Fibroblast of lung (primary cell): ENCODE data around the gene PRELP. TPM values are rescaled to one million over a fixed set of nuclear protein-coding genes. Genes with fewer than 3 reads are reported as not detected.

Source experiments
- DNase-seq, 2 donors: peaks; one replicate each; pipeline versions ENCODE4 v3.0.0 to v3.0.0-alpha.2; 2010; ENCODE audit warnings: low read depth in 2 of 2
- H2AFZ ChIP-seq: 2 replicates; pipeline ENCODE4 v1.5.1; 2012; ENCODE audit warnings: low read length, control low read depth, inconsistent platforms
- H3K27ac ChIP-seq: 2 replicates; pipeline ENCODE4 v1.5.1; 2011; ENCODE audit warnings: low read length, control low read depth; ENCODE audit not compliant: insufficient read depth
- H3K27me3 ChIP-seq: 2 replicates; pipeline ENCODE4 v1.5.1; 2011; ENCODE audit warnings: mild to moderate bottlenecking, low read length; ENCODE audit not compliant: control insufficient read depth, insufficient read depth
- H3K36me3 ChIP-seq: 2 replicates; pipeline ENCODE4 v1.5.1; 2011; ENCODE audit warnings: low read length; ENCODE audit not compliant: control insufficient read depth, insufficient read depth
- H3K4me1 ChIP-seq: 2 replicates; pipeline ENCODE4 v1.5.1; 2011; ENCODE audit warnings: low read length; ENCODE audit not compliant: control insufficient read depth, insufficient read depth; ENCODE audit errors: extremely low read depth
- H3K4me2 ChIP-seq: 2 replicates; pipeline ENCODE4 v1.5.1; 2011; ENCODE audit warnings: low read length, control low read depth; ENCODE audit not compliant: insufficient read depth; ENCODE audit errors: extremely low read depth
- H3K4me3 ChIP-seq, 4 experiments: fragments of 200-600 bp in 1 of 4; sonication (generic) in 1 of 4; replicated peaks in 1 of 4; 2 replicates each; pipeline ENCODE4 v1.5.1; 2011 to 2016; ENCODE audit warnings: low read length in 4 of 4, low read depth in 3 of 4, mild to moderate bottlenecking in 3 of 4, control low read depth in 2 of 4, inconsistent platforms in 1 of 4, mixed read lengths in 1 of 4; ENCODE audit not compliant: insufficient read depth in 1 of 4; ENCODE audit errors: control extremely low read depth in 1 of 4
- H3K79me2 ChIP-seq: 2 replicates; pipeline ENCODE4 v1.5.1; 2012; ENCODE audit warnings: mild to moderate bottlenecking, low read length, inconsistent platforms; ENCODE audit not compliant: control insufficient read depth, insufficient read depth
- H3K9ac ChIP-seq: 2 replicates; pipeline ENCODE4 v1.5.1; 2011; ENCODE audit warnings: mild to moderate bottlenecking, low read length, control low read depth; ENCODE audit not compliant: insufficient read depth
- H3K9me3 ChIP-seq: 2 replicates; pipeline ENCODE4 v1.5.1; 2012; ENCODE audit warnings: low read depth, low read length; ENCODE audit not compliant: control insufficient read depth, insufficient read depth
- H4K20me1 ChIP-seq: 2 replicates; pipeline ENCODE4 v1.5.1; 2011; ENCODE audit warnings: low read length; ENCODE audit not compliant: control insufficient read depth, insufficient read depth; ENCODE audit errors: extremely low read depth
- EZH2 ChIP-seq: IDR thresholded peaks from 2 replicates; pipeline ENCODE4 v1.5.1; 2012; ENCODE audit warnings: low read length, control low read depth, mild to moderate bottlenecking; ENCODE audit errors: missing control alignments
- polyA plus RNA-seq, 2 donors: library from polyadenylated mRNA; depleted of rRNA in 1 of 2; stranded (reverse) in 1 of 2; unstranded in 1 of 2; fragments of >200 nt; gene quantifications; 2 replicates each; pipeline ENCODE4 v1.2.1, GENCODE V29; 2011 to 2012; ENCODE audit warnings: missing spikeins in 1 of 2
- total RNA-seq: library from RNA; depleted of rRNA; stranded (reverse); fragments of >200 nt; gene quantifications from 2 replicates; pipeline ENCODE4 v1.2.1, GENCODE V29; 2014
- TF ChIP-seq, protein P1 (sequence below), 2 donors: IDR thresholded peaks in 1 of 2; conservative IDR thresholded peaks in 1 of 2; 1 replicate in 1 of 2; 2 replicates in 1 of 2; pipeline ENCODE4 v1.5.1; 2011 to 2012; ENCODE audit warnings: low read length in 2 of 2, control low read depth in 1 of 2, inconsistent platforms in 1 of 2, low read depth in 1 of 2, mild to moderate bottlenecking in 1 of 2

The PRELP gene
- total and polyA plus RNA-seq, 2 donors (not counting 1 experiment from before 2014, with no cell fraction given): 4.5 to 13.9 TPM

DNA sequence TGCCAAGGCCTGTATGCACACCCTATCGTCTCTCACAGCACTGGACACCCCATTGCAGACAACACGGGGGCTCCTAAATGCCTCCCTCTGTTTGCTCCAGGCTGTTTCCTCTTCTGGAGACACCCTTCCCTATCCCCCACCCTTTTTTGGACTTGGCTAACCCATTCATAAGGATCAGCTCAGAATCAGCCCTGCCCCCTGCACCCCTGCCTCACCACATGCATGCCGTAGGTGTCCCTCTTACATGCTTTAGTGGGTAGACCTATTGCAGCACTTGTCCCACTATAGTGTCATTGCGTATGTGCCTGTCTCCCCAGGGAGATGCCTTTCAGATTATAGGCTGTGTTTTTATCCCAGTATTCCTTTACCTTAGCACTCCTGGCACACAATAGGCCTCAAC is 49.2 kb downstream of the PRELP start:
- Histone ChIP-seq H3K9ac (no peak overlapping the region), H3K36me3 (no peaks in the 10 kb centered on the region), H3K9me3 (no peaks in the 10 kb centered on the region), H3K4me2 (no peak overlapping the region), H3K79me2 (no peaks in the 10 kb centered on the region), H3K4me1 (peaks cover 13% of the 10 kb centered on the region), H3K4me3 (no peak overlapping the region), H4K20me1 (no peaks in the 10 kb centered on the region), H3K27ac (no peak overlapping the region), H2AFZ (no peak overlapping the region), H3K27me3 (no peaks in the 10 kb centered on the region)
- TF ChIP-seq, protein P1, sequence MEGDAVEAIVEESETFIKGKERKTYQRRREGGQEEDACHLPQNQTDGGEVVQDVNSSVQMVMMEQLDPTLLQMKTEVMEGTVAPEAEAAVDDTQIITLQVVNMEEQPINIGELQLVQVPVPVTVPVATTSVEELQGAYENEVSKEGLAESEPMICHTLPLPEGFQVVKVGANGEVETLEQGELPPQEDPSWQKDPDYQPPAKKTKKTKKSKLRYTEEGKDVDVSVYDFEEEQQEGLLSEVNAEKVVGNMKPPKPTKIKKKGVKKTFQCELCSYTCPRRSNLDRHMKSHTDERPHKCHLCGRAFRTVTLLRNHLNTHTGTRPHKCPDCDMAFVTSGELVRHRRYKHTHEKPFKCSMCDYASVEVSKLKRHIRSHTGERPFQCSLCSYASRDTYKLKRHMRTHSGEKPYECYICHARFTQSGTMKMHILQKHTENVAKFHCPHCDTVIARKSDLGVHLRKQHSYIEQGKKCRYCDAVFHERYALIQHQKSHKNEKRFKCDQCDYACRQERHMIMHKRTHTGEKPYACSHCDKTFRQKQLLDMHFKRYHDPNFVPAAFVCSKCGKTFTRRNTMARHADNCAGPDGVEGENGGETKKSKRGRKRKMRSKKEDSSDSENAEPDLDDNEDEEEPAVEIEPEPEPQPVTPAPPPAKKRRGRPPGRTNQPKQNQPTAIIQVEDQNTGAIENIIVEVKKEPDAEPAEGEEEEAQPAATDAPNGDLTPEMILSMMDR (conservative IDR thresholded peaks at IDR 0.05 in 1 of 2, IDR thresholded peaks at IDR 0.05 in 1 of 2; ENCODE audit: low read depth in 1 of 2, low read length in 2 of 2): no peak
- TF ChIP-seq EZH2: no peak
- DNase-seq: no peak

DNA sequence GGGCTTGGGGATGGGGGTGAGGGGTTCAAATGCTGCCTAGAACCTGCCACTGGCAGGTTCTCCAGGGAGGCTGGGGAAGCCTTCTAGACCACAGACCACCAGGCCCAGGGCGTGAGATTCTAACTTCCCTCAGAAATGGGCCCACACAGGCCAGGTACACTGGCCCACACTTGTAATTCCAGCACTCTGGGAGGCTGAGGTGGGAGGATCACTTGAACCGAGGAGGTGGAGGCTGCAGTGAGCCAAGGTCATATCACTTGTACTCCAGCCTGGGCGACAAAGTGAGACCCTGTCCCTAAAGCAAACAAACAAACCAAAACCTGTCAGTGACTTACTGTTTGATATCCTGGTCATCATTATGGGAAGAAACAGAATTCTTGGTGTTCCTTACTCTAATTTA is 50.1 kb downstream of the PRELP start:
- Histone ChIP-seq H3K4me3 (no peak overlapping the region), H3K4me1 (peaks cover 7% of the 10 kb centered on the region), H3K9me3 (no peaks in the 10 kb centered on the region), H2AFZ (no peak overlapping the region), H3K27me3 (no peaks in the 10 kb centered on the region), H3K9ac (no peak overlapping the region), H3K36me3 (no peaks in the 10 kb centered on the region), H3K27ac (no peak overlapping the region), H3K79me2 (no peaks in the 10 kb centered on the region), H3K4me2 (no peak overlapping the region), H4K20me1 (no peaks in the 10 kb centered on the region)
- TF ChIP-seq, protein P1 (conservative IDR thresholded peaks at IDR 0.05 in 1 of 2, IDR thresholded peaks at IDR 0.05 in 1 of 2; ENCODE audit: low read depth in 1 of 2, low read length in 2 of 2): no peak
- no peak for TF ChIP-seq EZH2
- DNase-seq: no peak

DNA sequence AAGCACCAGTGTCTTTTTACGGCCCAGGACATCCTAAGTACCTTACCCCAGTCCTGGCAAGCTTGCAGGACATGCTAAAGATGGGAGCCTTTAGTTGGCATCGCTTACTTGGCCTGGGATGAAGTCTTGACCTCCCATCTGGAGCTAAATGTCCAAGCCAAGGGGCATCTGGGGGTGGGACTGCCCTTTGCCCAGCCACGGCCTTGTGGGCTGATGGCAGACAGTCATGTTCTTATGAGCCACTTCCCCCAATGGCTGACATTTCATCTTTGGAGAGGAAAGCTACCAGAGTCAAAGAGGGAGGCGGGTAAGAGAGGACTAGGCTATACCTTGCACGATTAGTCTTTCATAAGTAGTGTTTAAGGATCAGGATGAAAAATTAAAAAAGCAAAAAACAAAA is 50.5 kb downstream of the PRELP start:
- Histone ChIP-seq H3K27me3 (no peaks in the 10 kb centered on the region), H3K4me3 (no peak overlapping the region), H2AFZ (no peak overlapping the region), H3K4me1 (peaks cover 3% of the 10 kb centered on the region), H3K9me3 (no peaks in the 10 kb centered on the region), H3K4me2 (no peak overlapping the region), H3K27ac (no peak overlapping the region), H4K20me1 (no peaks in the 10 kb centered on the region), H3K9ac (no peak overlapping the region), H3K36me3 (no peaks in the 10 kb centered on the region), H3K79me2 (no peaks in the 10 kb centered on the region)
- TF ChIP-seq, protein P1 (conservative IDR thresholded peaks at IDR 0.05 in 1 of 2, IDR thresholded peaks at IDR 0.05 in 1 of 2; ENCODE audit: low read depth in 1 of 2, low read length in 2 of 2): no peak
- no peak for TF ChIP-seq EZH2
- DNase-seq: no peak
